ENCODE results near the gene FLVCR2. TPM values are rescaled to one million over a fixed set of nuclear protein-coding genes. Genes with fewer than 3 reads are reported as not detected.

Gene FLVCR2
- total RNA-seq, 4 donors from 2014 or later: 11.5 to 21.8 (median 12.3) TPM

GRCh38 chr14:75690010-75690409 is 111.6 kb downstream of the FLVCR2 start:
- TF ChIP-seq CTCF (IDR thresholded peaks at IDR 0.05; ENCODE audit: low read depth): no peak

GRCh38 chr14:75697386-75697785 is 119.0 kb downstream of the FLVCR2 start:
- TF ChIP-seq CTCF (IDR thresholded peaks at IDR 0.05; ENCODE audit: low read depth): no peak

Small RNA genes lying within 50 kb of the gene (small RNA-seq; reads per million reads assigned to genes)
- not detected for gene RNA5SP387

Other genes starting within 250 kb of the FLVCR2 start
- gene JDP2, start 150.6 kb upstream of the FLVCR2 start, total RNA-seq: 100 to 1,000 TPM in 2 of 4 donors, 10 to 100 TPM in 2; 42.7 to 118 (median 96.9) TPM
- gene BATF, start 56.2 kb upstream of the FLVCR2 start, total RNA-seq: 10 to 100 TPM in 1 of 4 donors, 1 to 10 TPM in 3; 7.3 to 18.3 (median 9.4) TPM
- 1 to 10 TPM; 3.7 to 5.9 (median 4.4) TPM for gene ERG28, start 82.3 kb downstream of the FLVCR2 start, total RNA-seq
- gene TTLL5, start 82.6 kb downstream of the FLVCR2 start, total RNA-seq: 10 to 100 TPM; 15.7 to 46.2 (median 24.1) TPM